ENCODE results near the gene MUC3A. TPM values are rescaled to one million over a fixed set of nuclear protein-coding genes. Genes with fewer than 3 reads are reported as not detected.

MUC3A gene
- total and polyA plus RNA-seq, 2 of the 8 experiments (the other 6 are each of a cell fraction or from before 2014, with no cell fraction given), result 15.4 to 43.9 TPM

GRCh38 chr7:101009629-101010028 lies 60.3 kb downstream of the MUC3A start:
- no peak overlapping the region for H3K27ac ChIP-seq (ENCODE audit: low read depth, low read length)
- no peaks in the 10 kb centered on the region for H4K20me1 ChIP-seq (replicated peaks in 1 of 2; ENCODE audit: control insufficient read depth in 1 of 2, insufficient read depth in 2 of 2, low read length in 2 of 2)
- H2AFZ ChIP-seq (ENCODE audit: low read length), result no peak overlapping the region
- no peak overlapping the region for H3K23ac ChIP-seq (ENCODE audit: insufficient read length)
- no peak overlapping the region for H2BK15ac ChIP-seq (ENCODE audit: low read length)
- ChIA-PET POLR2A (ENCODE audit: partially characterized antibody) (interaction anchor here (2.3 kb wide), 1 partner anchor 10 kb away, joined by 6 read pairs; the partner anchor contains the start of gene MUC17), CTCF (ENCODE audit: partially characterized antibody) (interaction anchor here (0.9 to 1.6 kb wide), 6 partner anchors 11 to 183 kb away, joined by 3 to 4 read pairs (median 4); partner anchors contain the start of gene MUC17)
- H3K79me1 ChIP-seq (ENCODE audit: low read depth, low read length), result no peaks in the 10 kb centered on the region
- FAIRE-seq, result no peak
- H4K5ac ChIP-seq (ENCODE audit: insufficient read length, low read depth, low read length), result no peak overlapping the region
- no peak overlapping the region for H2BK12ac ChIP-seq (ENCODE audit: low read depth, low read length)
- TF ChIP-seq POU5F1 (IDR thresholded peaks at IDR 0.05; ENCODE audit: low read depth, low read length) (no peak), TAF7 (optimal IDR thresholded peaks at IDR 0.05; ENCODE audit: borderline replicate concordance, low read depth, low read length) (no peak), ASH2L (IDR thresholded peaks at IDR 0.05; ENCODE audit: low read length) (no peak), SRF (IDR thresholded peaks at IDR 0.05; ENCODE audit: low read depth, low read length) (no peak), HDAC2 (IDR thresholded peaks at IDR 0.05; ENCODE audit: borderline replicate concordance in 1 of 2, low read depth in 2 of 2, low read length in 2 of 2) (no peak), CTBP2 (IDR thresholded peaks at IDR 0.05; ENCODE audit: borderline replicate concordance, insufficient read depth, insufficient read length, low read length) (no peak), EP300 (IDR thresholded peaks at IDR 0.05; ENCODE audit: borderline replicate concordance in 1 of 2, low read depth in 2 of 2, low read length in 2 of 2) (no peak)
- H3K79me2 ChIP-seq (ENCODE audit: control insufficient read depth in 1 of 2, insufficient read depth in 2 of 2, low read length in 2 of 2), result no peaks in the 10 kb centered on the region
- peaks cover 0 to 2% (median 0%) of the 10 kb centered on the region in 4 experiments; a peak in 1 of 7 replicates for H3K27me3 ChIP-seq (replicated peaks in 1 of 4; ENCODE audit: control insufficient read depth in 3 of 4, extremely low read depth in 1 of 4, insufficient read depth in 3 of 4, low read length in 3 of 4)
- no peaks in the 10 kb centered on the region for H3K4me1 ChIP-seq (replicated peaks in 1 of 4; ENCODE audit: control insufficient read depth in 3 of 4, insufficient read depth in 4 of 4, low read length in 3 of 4)
- H3K14ac ChIP-seq (ENCODE audit: insufficient read length), result no peak overlapping the region
- H3K4ac ChIP-seq (replicated peaks; ENCODE audit: insufficient read length, low read depth, low read length), result no peak overlapping the region
- peaks cover 0 to 2% (median 0%) of the 10 kb centered on the region in 4 experiments; a peak in 1 of 8 replicates for H3K36me3 ChIP-seq (ENCODE audit: control insufficient read depth in 2 of 4, insufficient read depth in 4 of 4, low read length in 3 of 4)
- H3K4me2 ChIP-seq (ENCODE audit: insufficient read depth in 1 of 2, low read depth in 2 of 2, low read length in 2 of 2), result no peak overlapping the region
- H4K8ac ChIP-seq (ENCODE audit: extremely low read depth, insufficient read depth, low read length), result no peak overlapping the region
- no peak overlapping the region for H3K4me3 ChIP-seq (ENCODE audit: extremely low read depth in 1 of 4, insufficient read depth in 2 of 4, low read depth in 3 of 4, low read length in 4 of 4)
- no peak overlapping the region for H2BK120ac ChIP-seq (replicated peaks; ENCODE audit: low read depth, low read length)
- WGBS, 2 experiments (ENCODE audit: extremely low coverage in 1 of 2, insufficient coverage in 1 of 2, insufficient read length in 1 of 2, insufficient replicate concordance in 2 of 2, low coverage in 1 of 2, low lambda C conversion rate in 2 of 2, missing lambda C conversion rate in 1 of 2), result 82% methylated on average over 5 of the region's 5 CpGs; no CpG with 5 or more reads in 1 of the 2 experiments
- H3K23me2 ChIP-seq (ENCODE audit: low read depth, low read length), result no peaks in the 10 kb centered on the region
- H3K18ac ChIP-seq (ENCODE audit: extremely low read depth, low read length), result no peak overlapping the region
- no peak overlapping the region; the same call in 1 of the 2 replicates for H2BK5ac ChIP-seq (ENCODE audit: low read depth, low read length)
- H3K9ac ChIP-seq (replicated peaks in 1 of 4; ENCODE audit: extremely low read depth in 1 of 4, low read depth in 3 of 4, low read length in 3 of 4), result no peak overlapping the region
- no peak overlapping the region for H2AK5ac ChIP-seq (ENCODE audit: low read depth, low read length)
- DNase-seq (ENCODE audit: low read depth in 1 of 2, low spot score in 2 of 2), result no peak
- no peak overlapping the region for H4K91ac ChIP-seq (replicated peaks; ENCODE audit: insufficient read length, low read length)
- H3K9me3 ChIP-seq (ENCODE audit: insufficient read depth in 2 of 2, low read depth in 1 of 2, low read length in 1 of 2), result no peaks in the 10 kb centered on the region
- H3K56ac ChIP-seq (replicated peaks; ENCODE audit: insufficient read length, low read depth, low read length), result no peak overlapping the region
- H2BK20ac ChIP-seq (ENCODE audit: low read length), result no peak overlapping the region

Data from H1 (cell line).